Trophoblast cell (in vitro differentiated cells and primary cell): Measurements from ENCODE around the gene OPA1.

Source experiments
- DNase-seq, 2 donors: peaks; one replicate each; pipeline ENCODE4 v3.0.0-alpha.2; 2016
- H2AFZ ChIP-seq: 2 replicates; pipeline ENCODE4 v1.6.1; 2013; ENCODE audit warnings: low read length, moderate library complexity, mild to moderate bottlenecking; ENCODE audit not compliant: insufficient read depth, poor library complexity
- H2AK5ac ChIP-seq: 2 replicates; pipeline ENCODE4 v1.6.1; 2013; ENCODE audit warnings: mild to moderate bottlenecking, low read length
- H2BK120ac ChIP-seq: 2 replicates; pipeline ENCODE4 v1.6.1; 2013; ENCODE audit warnings: low read length, mild to moderate bottlenecking, moderate library complexity; ENCODE audit not compliant: insufficient read depth, poor library complexity
- H2BK12ac ChIP-seq: 2 replicates; pipeline ENCODE4 v1.6.1; 2013; ENCODE audit warnings: mild to moderate bottlenecking, low read length, moderate library complexity
- H2BK5ac ChIP-seq: 2 replicates; pipeline ENCODE4 v1.6.1; 2013; ENCODE audit warnings: low read length, low read depth, moderate library complexity, mild to moderate bottlenecking; ENCODE audit not compliant: poor library complexity
- H3K14ac ChIP-seq: 2 replicates; pipeline ENCODE4 v1.6.1; 2013; ENCODE audit warnings: mild to moderate bottlenecking, low read length
- H3K18ac ChIP-seq: 2 replicates; pipeline ENCODE4 v1.6.1; 2013; ENCODE audit warnings: mild to moderate bottlenecking, low read length
- H3K23ac ChIP-seq: 2 replicates; pipeline ENCODE4 v1.6.1; 2013; ENCODE audit warnings: low read length
- H3K27ac ChIP-seq: 2 replicates; pipeline ENCODE4 v1.5.1; 2013; ENCODE audit warnings: low read depth, mild to moderate bottlenecking, inconsistent platforms, low read length, moderate library complexity
- H3K27me3 ChIP-seq: 2 replicates; pipeline ENCODE4 v1.6.1; 2013; ENCODE audit warnings: inconsistent platforms, mild to moderate bottlenecking, low read length, moderate library complexity; ENCODE audit not compliant: insufficient read depth
- H3K36me3 ChIP-seq, 2 experiments: 1 replicate in 1 of 2; 2 replicates in 1 of 2; pipeline ENCODE4 v1.6.1; 2013; ENCODE audit warnings: low read length in 2 of 2, mild to moderate bottlenecking in 2 of 2, moderate library complexity in 1 of 2; ENCODE audit not compliant: insufficient read depth in 2 of 2, control insufficient read depth in 1 of 2
- H3K4ac ChIP-seq: 2 replicates; pipeline ENCODE4 v1.6.1; 2013; ENCODE audit warnings: low read depth, mild to moderate bottlenecking, low read length, moderate library complexity
- H3K4me1 ChIP-seq, 2 experiments: 1 replicate in 1 of 2; 2 replicates in 1 of 2; pipeline ENCODE4 v1.6.1; 2013; ENCODE audit warnings: low read length in 2 of 2, mild to moderate bottlenecking in 2 of 2, moderate library complexity in 1 of 2; ENCODE audit not compliant: insufficient read depth in 2 of 2, control insufficient read depth in 1 of 2
- H3K4me2 ChIP-seq: 2 replicates; pipeline ENCODE4 v1.6.1; 2013; ENCODE audit warnings: inconsistent platforms, mild to moderate bottlenecking, low read length, moderate library complexity
- H3K4me3 ChIP-seq: 2 replicates; pipeline ENCODE4 v1.5.1; 2013; ENCODE audit warnings: mild to moderate bottlenecking, low read depth, low read length, inconsistent platforms
- H3K79me1 ChIP-seq: one replicate; pipeline ENCODE4 v1.6.1; 2013; ENCODE audit warnings: low read length
- H3K79me2 ChIP-seq: 2 replicates; pipeline ENCODE4 v1.6.1; 2013; ENCODE audit warnings: low read length, mild to moderate bottlenecking; ENCODE audit not compliant: control insufficient read depth, insufficient read depth, poor library complexity
- H3K9ac ChIP-seq: 2 replicates; pipeline ENCODE4 v1.6.1; 2013; ENCODE audit warnings: mild to moderate bottlenecking, low read length
- H3K9me3 ChIP-seq: 2 replicates; pipeline ENCODE4 v1.6.1; 2013; ENCODE audit warnings: low read depth, mild to moderate bottlenecking, control low read depth, inconsistent platforms, low read length; ENCODE audit not compliant: insufficient read depth
- H4K12ac ChIP-seq: 2 replicates; pipeline ENCODE4 v1.6.1; 2013; ENCODE audit warnings: low read depth, mild to moderate bottlenecking, low read length, moderate library complexity
- H4K8ac ChIP-seq: 2 replicates; pipeline ENCODE4 v1.6.1; 2013; ENCODE audit warnings: low read depth, mild to moderate bottlenecking, low read length, moderate library complexity
- H4K91ac ChIP-seq: one replicate; pipeline ENCODE4 v1.6.1; 2013; ENCODE audit warnings: low read depth, mild to moderate bottlenecking, low read length, moderate library complexity
- WGBS: extraction: QIAGEN DNeasy Blood & Tissue Kit; methylation state at CpG from one replicate; pipeline ENCODE4 v1.1.7; 2013; ENCODE audit warnings: missing lambda C conversion rate; ENCODE audit not compliant: insufficient read length, insufficient coverage; ENCODE audit errors: extremely low coverage; 5-methylcytosine and 5-hydroxymethylcytosine counted together

Gene OPA1

DNA sequence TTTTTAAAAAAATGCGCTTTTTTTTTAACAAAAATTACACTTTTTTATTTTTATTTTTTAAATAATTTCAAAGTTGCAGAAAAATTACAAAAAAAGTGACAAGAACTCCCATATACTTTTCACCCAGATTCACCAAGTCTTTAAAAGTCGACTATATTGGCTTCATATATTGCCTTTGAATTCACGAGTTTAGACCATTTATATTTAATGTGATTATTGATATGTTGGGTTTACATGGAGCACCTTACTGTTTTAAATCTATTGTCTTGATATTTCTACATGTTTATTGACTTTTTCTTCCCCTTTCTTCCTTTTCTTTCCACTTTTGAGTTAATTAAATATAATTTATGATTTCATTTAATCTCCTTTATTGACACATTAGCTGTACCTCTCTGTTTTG lies 127.2 kb downstream of the OPA1 start:
- no peak overlapping the region for H2BK12ac ChIP-seq
- no peak for DNase-seq
- H3K4me2 ChIP-seq = no peak overlapping the region
- no peak overlapping the region for H2BK120ac ChIP-seq
- H3K27me3 ChIP-seq = no peaks in the 10 kb centered on the region
- H3K4ac ChIP-seq = no peak overlapping the region
- no peak overlapping the region for H3K18ac ChIP-seq
- H3K9me3 ChIP-seq = peaks cover 9% of the 10 kb centered on the region
- H4K8ac ChIP-seq = no peak overlapping the region
- H3K4me3 ChIP-seq = no peak overlapping the region
- no peaks in the 10 kb centered on the region for H3K79me2 ChIP-seq
- no peaks in the 10 kb centered on the region for H3K4me1 ChIP-seq
- H2AK5ac ChIP-seq = no peak overlapping the region
- H3K27ac ChIP-seq = no peak overlapping the region
- no peak overlapping the region for H3K23ac ChIP-seq
- H4K12ac ChIP-seq = no peak overlapping the region
- H3K9ac ChIP-seq = no peak overlapping the region
- H3K14ac ChIP-seq = no peak overlapping the region
- H2BK5ac ChIP-seq = no peak overlapping the region
- H2AFZ ChIP-seq = no peak overlapping the region
- H3K79me1 ChIP-seq = no peaks in the 10 kb centered on the region
- H4K91ac ChIP-seq = no peak overlapping the region
- no peaks in the 10 kb centered on the region for H3K36me3 ChIP-seq
- no CpG with 5 or more reads among the region's 3 CpGs for WGBS

- Histone ChIP-seq H2AFZ (no peak overlapping the region), H3K36me3 (no peaks in the 10 kb centered on the region), H2AK5ac (no peak overlapping the region), H2BK120ac (no peak overlapping the region), H2BK12ac (no peak overlapping the region), H3K27me3 (no peaks in the 10 kb centered on the region), H3K4me1 (no peaks in the 10 kb centered on the region), H3K4me2 (no peak overlapping the region), H4K91ac (no peak overlapping the region), H3K27ac (no peak overlapping the region), H3K9me3 (peaks cover 5% of the 10 kb centered on the region), H2BK5ac (no peak overlapping the region), H3K14ac (no peak overlapping the region), H3K79me2 (no peaks in the 10 kb centered on the region), H3K23ac (no peak overlapping the region), H3K18ac (no peak overlapping the region), H3K9ac (no peak overlapping the region), H3K4me3 (no peak overlapping the region), H4K12ac (no peak overlapping the region), H3K4ac (no peak overlapping the region), H3K79me1 (no peaks in the 10 kb centered on the region), H4K8ac (no peak overlapping the region)
- WGBS = no CpG with 5 or more reads among the region's 3 CpGs
- no peak for DNase-seq
These were observed 129.6 kb downstream of the OPA1 start for GRCh38 chr3:193722566-193722965.

- H2BK120ac ChIP-seq = no peak overlapping the region
- H4K8ac ChIP-seq = no peak overlapping the region
- H3K27me3 ChIP-seq = no peaks in the 10 kb centered on the region
- no peak overlapping the region for H3K9ac ChIP-seq
- H3K14ac ChIP-seq = no peak overlapping the region
- H3K4ac ChIP-seq = no peak overlapping the region
- H3K4me2 ChIP-seq = no peak overlapping the region
- H3K36me3 ChIP-seq = no peaks in the 10 kb centered on the region
- no CpG with 5 or more reads among the region's 6 CpGs for WGBS
- H3K9me3 ChIP-seq = peaks cover 2% of the 10 kb centered on the region
- no peak overlapping the region for H3K4me3 ChIP-seq
- no peak overlapping the region for H4K12ac ChIP-seq
- no peak overlapping the region for H4K91ac ChIP-seq
- H2AK5ac ChIP-seq = no peak overlapping the region
- H3K23ac ChIP-seq = no peak overlapping the region
- DNase-seq = no peak
- H2BK12ac ChIP-seq = no peak overlapping the region
- no peak overlapping the region for H3K18ac ChIP-seq
- H3K79me1 ChIP-seq = no peaks in the 10 kb centered on the region
- H3K27ac ChIP-seq = no peak overlapping the region
- H3K79me2 ChIP-seq = no peaks in the 10 kb centered on the region
- no peaks in the 10 kb centered on the region for H3K4me1 ChIP-seq
- H2AFZ ChIP-seq = no peak overlapping the region
- H2BK5ac ChIP-seq = no peak overlapping the region
These were observed 134.1 kb downstream of the OPA1 start for GRCh38 chr3:193727089-193727488.

DNA sequence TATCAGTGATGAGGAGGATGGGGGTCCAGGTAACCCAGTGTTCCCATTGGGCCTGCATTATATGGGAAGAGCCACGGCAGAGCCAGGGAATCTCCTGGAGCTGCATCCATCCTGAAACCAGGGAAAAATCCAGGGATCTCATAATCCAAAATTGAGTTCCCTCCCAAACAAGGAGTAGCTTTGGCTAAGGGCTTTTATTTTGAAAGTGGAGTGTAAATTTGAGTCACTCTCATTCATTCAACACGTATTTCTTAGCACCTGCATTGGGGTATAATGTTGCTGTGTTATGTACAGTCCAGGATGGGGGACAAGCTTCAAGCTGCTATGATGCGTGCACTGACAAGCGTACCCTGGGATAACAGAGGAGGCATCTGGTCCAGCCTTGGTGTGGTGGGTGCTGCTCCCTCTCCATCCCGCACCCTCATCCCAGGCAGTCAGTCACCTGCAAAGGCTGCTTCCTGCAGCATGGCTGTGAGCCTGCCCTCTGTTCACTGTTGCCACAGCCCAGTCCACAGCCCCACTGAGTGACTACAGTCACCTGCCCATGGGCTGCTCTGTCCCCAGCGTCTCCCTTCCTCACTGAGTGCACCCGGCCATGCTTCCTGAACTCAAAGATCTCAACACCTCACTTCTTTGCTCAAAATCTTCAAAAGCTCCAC lies 135.6 kb downstream of the OPA1 start:
- Histone ChIP-seq H3K4me3 (no peak overlapping the region), H3K27ac (no peak overlapping the region), H3K4me1 (no peaks in the 10 kb centered on the region), H2AK5ac (no peak overlapping the region), H2AFZ (no peak overlapping the region), H3K4me2 (no peak overlapping the region), H3K9me3 (peaks cover 2% of the 10 kb centered on the region), H4K12ac (no peak overlapping the region), H3K36me3 (no peaks in the 10 kb centered on the region), H3K79me2 (no peaks in the 10 kb centered on the region), H3K9ac (no peak overlapping the region), H4K91ac (no peak overlapping the region), H2BK12ac (no peak overlapping the region), H3K79me1 (no peaks in the 10 kb centered on the region), H3K4ac (no peak overlapping the region), H3K23ac (no peak overlapping the region), H3K27me3 (no peaks in the 10 kb centered on the region), H2BK120ac (no peak overlapping the region), H2BK5ac (no peak overlapping the region), H4K8ac (no peak overlapping the region), H3K18ac (no peak overlapping the region), H3K14ac (no peak overlapping the region)
- DNase-seq = no peak
- WGBS = no CpG with 5 or more reads among the region's 7 CpGs
